Measurements from ENCODE around the gene ZNRF1. TPM values are rescaled to one million over a fixed set of nuclear protein-coding genes. Genes with fewer than 3 reads are reported as not detected.

ZNRF1 gene
- total and polyA plus RNA-seq, 2 of the 13 experiments (the other 11 are each of a cell fraction or from before 2014, with no cell fraction given): 43.9 to 58.7 TPM

DNA sequence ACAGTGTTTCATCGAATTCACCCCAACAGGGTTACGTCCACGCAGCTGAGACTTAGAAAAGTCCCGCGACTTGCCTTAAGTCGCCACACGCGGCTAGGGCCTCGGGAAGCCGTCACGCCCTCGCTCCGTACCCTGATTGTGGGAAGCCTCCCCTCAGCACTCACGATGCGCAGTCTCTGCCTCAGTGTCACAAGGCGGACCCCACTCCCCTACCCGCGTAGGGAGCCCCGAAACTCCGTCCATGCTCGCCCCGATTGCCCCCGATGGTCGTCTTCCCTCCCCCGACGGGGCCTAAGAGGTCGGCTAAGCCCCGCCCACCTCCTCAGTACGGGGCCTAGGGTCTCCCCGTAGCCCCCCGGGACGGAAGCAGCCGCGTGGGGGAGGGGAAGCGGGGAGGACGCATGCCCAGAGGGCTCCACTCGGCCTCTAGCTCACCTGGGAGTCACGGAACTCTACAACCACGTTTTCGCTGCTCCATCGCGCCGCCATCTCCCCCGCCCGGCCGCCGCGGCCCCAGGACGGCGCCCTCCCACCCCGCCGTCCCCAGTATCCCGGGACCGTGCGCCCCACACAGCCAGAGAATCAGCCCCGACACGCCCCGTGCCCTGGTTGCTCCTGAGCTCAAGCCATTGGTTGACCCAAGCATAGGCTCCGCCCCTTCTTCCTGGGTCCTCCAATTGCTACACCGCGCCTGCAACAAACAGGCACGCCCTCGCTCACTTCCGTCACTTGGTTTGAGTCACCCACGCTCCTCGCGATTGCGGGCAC lies 14.1 kb upstream of the ZNRF1 start, which contains the start of gene WDR59 (continued):
- TF ChIP-seq, protein P1, sequence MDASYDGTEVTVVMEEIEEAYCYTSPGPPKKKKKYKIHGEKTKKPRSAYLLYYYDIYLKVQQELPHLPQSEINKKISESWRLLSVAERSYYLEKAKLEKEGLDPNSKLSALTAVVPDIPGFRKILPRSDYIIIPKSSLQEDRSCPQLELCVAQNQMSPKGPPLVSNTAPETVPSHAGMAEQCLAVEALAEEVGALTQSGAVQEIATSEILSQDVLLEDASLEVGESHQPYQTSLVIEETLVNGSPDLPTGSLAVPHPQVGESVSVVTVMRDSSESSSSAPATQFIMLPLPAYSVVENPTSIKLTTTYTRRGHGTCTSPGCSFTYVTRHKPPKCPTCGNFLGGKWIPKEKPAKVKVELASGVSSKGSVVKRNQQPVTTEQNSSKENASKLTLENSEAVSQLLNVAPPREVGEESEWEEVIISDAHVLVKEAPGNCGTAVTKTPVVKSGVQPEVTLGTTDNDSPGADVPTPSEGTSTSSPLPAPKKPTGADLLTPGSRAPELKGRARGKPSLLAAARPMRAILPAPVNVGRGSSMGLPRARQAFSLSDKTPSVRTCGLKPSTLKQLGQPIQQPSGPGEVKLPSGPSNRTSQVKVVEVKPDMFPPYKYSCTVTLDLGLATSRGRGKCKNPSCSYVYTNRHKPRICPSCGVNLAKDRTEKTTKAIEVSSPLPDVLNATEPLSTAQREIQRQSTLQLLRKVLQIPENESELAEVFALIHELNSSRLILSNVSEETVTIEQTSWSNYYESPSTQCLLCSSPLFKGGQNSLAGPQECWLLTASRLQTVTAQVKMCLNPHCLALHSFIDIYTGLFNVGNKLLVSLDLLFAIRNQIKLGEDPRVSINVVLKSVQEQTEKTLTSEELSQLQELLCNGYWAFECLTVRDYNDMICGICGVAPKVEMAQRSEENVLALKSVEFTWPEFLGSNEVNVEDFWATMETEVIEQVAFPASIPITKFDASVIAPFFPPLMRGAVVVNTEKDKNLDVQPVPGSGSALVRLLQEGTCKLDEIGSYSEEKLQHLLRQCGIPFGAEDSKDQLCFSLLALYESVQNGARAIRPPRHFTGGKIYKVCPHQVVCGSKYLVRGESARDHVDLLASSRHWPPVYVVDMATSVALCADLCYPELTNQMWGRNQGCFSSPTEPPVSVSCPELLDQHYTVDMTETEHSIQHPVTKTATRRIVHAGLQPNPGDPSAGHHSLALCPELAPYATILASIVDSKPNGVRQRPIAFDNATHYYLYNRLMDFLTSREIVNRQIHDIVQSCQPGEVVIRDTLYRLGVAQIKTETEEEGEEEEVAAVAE (CRISPR knock-in tag; IDR thresholded peaks at IDR 0.05; ENCODE audit: borderline replicate concordance): no peak; the same call in 1 of the 2 replicates
- TF ChIP-seq ZNF883 (CRISPR knock-in tag; IDR thresholded peaks at IDR 0.05; ENCODE audit: not compliant biosample characterization) (peak; percentile 98), ZNF570 (CRISPR knock-in tag; IDR thresholded peaks at IDR 0.05; ENCODE audit: borderline replicate concordance) (peak; percentile 90; the same call in 1 of the 2 replicates), HCFC1 (IDR thresholded peaks at IDR 0.05; ENCODE audit: low read depth, low read length) (peak; percentile 91; the same call in 1 of the 2 replicates), DZIP1 (CRISPR knock-in tag; IDR thresholded peaks at IDR 0.05) (no peak), MYNN (CRISPR knock-in tag; IDR thresholded peaks at IDR 0.05; ENCODE audit: low read depth) (no peak), ZNF263 (CRISPR knock-in tag; IDR thresholded peaks at IDR 0.05) (no peak), SKI (IDR thresholded peaks at IDR 0.05; ENCODE audit: partially characterized antibody) (no peak), FLYWCH1 (CRISPR knock-in tag; IDR thresholded peaks at IDR 0.05) (no peak), MNT (IDR thresholded peaks at IDR 0.05) (peak; percentile 86), STAT5B (CRISPR knock-in tag; IDR thresholded peaks at IDR 0.05) (peak; percentile 66; the same call in 1 of the 2 replicates), IKZF1 (IDR thresholded peaks at IDR 0.05) (no peak), MIER3 (CRISPR knock-in tag; IDR thresholded peaks at IDR 0.05; ENCODE audit: borderline replicate concordance) (peak; percentile 46; the same call in 1 of the 2 replicates), RFXAP (CRISPR knock-in tag; IDR thresholded peaks at IDR 0.05; ENCODE audit: borderline replicate concordance) (peak; percentile 96), SIX1 (CRISPR knock-in tag; IDR thresholded peaks at IDR 0.05; ENCODE audit: borderline replicate concordance) (no peak), RCOR2 (CRISPR knock-in tag; IDR thresholded peaks at IDR 0.05) (no peak; the same call in 1 of the 2 replicates), HOXD1 (CRISPR knock-in tag; IDR thresholded peaks at IDR 0.05) (peak; percentile 87), NFE2 (CRISPR knock-in tag; IDR thresholded peaks at IDR 0.05) (no peak), ZNF629 (CRISPR knock-in tag; conservative IDR thresholded peaks at IDR 0.05) (0 out of 2 replicates have a peak, but pooled peaks have one; percentile 5)
- TF ChIP-seq, protein P2, sequence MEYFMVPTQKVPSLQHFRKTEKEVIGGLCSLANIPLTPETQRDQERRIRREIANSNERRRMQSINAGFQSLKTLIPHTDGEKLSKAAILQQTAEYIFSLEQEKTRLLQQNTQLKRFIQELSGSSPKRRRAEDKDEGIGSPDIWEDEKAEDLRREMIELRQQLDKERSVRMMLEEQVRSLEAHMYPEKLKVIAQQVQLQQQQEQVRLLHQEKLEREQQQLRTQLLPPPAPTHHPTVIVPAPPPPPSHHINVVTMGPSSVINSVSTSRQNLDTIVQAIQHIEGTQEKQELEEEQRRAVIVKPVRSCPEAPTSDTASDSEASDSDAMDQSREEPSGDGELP (IDR thresholded peaks at IDR 0.05; ENCODE audit: borderline replicate concordance, low read depth): peak; percentile 11; the same call in 1 of the 2 replicates

Data from HepG2 (cell line).